ENCODE data around the gene RETSAT. TPM values are rescaled to one million over a fixed set of nuclear protein-coding genes. Genes with fewer than 3 reads are reported as not detected.
A peak's percentile ranks its signal among the peaks of the same experiment; 100 is the strongest.
"Not testable (repeated sequence)": the region's sequence is repeated elsewhere in the genome, so short reads cannot be mapped to it uniquely, and the experiment has no call there.

Gene RETSAT
- total and polyA plus RNA-seq, 8 donors, result 24.5 to 68.1 (median 29.5) TPM

DNA sequence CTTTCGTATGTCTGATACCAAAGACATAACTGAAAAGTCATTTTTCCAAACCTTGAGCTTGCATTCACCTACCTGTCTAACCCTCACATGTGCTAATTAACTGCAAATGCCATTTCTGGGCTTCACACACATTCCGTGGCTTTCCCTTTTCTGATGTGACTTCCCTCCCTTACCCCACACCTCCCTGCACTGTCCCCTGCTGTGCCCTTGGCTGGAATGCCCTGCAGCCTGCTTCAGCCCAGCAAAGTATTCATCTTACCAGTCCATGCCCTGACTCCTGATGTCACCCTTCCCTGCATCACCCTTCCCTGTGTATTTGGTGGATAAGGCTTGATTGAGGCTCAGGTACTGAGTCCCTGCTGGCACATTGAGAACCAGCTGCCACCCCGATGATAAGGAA, 12.2 kb downstream of the RETSAT start:
- Histone ChIP-seq H3K9me3 (no peaks in the 10 kb centered on the region), H3K4me1 (no peaks in the 10 kb centered on the region), H3K4me3 (no peak overlapping the region), H3K27ac (no peak overlapping the region), H3K27me3 (no peaks in the 10 kb centered on the region), H3K36me3 (peaks cover 0 to 50% of the 10 kb centered on the region in 2 donors)
- DNase-seq (no peak), ATAC-seq (no peak)
- intact Hi-C loops (cut with DNase I), result no loop called here
- TF ChIP-seq, protein P1, sequence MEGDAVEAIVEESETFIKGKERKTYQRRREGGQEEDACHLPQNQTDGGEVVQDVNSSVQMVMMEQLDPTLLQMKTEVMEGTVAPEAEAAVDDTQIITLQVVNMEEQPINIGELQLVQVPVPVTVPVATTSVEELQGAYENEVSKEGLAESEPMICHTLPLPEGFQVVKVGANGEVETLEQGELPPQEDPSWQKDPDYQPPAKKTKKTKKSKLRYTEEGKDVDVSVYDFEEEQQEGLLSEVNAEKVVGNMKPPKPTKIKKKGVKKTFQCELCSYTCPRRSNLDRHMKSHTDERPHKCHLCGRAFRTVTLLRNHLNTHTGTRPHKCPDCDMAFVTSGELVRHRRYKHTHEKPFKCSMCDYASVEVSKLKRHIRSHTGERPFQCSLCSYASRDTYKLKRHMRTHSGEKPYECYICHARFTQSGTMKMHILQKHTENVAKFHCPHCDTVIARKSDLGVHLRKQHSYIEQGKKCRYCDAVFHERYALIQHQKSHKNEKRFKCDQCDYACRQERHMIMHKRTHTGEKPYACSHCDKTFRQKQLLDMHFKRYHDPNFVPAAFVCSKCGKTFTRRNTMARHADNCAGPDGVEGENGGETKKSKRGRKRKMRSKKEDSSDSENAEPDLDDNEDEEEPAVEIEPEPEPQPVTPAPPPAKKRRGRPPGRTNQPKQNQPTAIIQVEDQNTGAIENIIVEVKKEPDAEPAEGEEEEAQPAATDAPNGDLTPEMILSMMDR (IDR thresholded peaks at IDR 0.05), result no peak

DNA sequence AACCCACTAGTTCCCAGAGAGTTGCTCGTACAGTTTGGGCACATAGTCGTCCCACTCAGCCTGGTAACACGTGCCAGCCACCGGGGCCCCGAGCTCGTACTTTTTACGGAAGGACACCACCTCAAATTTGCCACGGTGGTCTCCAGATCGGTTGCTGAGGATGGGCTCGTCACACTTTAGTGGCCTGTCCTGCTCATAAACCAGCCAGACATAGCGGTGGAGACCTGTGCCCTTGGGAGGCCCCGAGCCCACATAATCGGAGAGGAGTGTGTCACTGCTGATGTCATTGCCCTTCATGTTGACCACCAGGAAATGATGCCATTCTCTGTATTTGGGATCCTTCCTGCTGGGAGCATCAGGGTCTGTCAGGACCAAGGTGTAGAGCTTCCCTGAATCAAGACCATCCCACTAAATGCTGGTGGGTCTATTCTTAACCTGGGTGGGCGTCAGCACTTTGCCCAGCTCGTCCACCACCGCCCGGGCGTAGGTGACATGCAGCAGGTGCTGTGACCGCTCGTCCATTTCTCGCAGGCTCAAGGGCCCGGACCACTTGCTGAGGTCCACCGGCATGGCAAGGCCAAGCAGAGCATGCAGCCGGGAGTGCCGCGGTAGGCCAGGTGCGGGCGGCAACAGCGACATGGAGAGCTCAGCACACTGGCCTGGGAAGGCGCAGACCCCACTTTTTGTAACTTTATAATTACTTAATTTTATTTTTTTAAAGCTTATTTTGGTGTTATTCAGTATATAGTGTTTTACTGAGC, 12.9 kb downstream of the RETSAT start:
- Histone ChIP-seq H3K27me3 (no peaks in the 10 kb centered on the region), H3K36me3 (peaks cover 0 to 43% of the 10 kb centered on the region in 2 donors), H3K4me3 (no peak overlapping the region), H3K9me3 (no peaks in the 10 kb centered on the region), H3K4me1 (no peaks in the 10 kb centered on the region), H3K27ac (no peak overlapping the region)
- TF ChIP-seq, protein P1 (IDR thresholded peaks at IDR 0.05), result no peak
- DNase-seq (no peak), ATAC-seq (no peak)
- intact Hi-C loops (cut with DNase I), result no loop called here

DNA sequence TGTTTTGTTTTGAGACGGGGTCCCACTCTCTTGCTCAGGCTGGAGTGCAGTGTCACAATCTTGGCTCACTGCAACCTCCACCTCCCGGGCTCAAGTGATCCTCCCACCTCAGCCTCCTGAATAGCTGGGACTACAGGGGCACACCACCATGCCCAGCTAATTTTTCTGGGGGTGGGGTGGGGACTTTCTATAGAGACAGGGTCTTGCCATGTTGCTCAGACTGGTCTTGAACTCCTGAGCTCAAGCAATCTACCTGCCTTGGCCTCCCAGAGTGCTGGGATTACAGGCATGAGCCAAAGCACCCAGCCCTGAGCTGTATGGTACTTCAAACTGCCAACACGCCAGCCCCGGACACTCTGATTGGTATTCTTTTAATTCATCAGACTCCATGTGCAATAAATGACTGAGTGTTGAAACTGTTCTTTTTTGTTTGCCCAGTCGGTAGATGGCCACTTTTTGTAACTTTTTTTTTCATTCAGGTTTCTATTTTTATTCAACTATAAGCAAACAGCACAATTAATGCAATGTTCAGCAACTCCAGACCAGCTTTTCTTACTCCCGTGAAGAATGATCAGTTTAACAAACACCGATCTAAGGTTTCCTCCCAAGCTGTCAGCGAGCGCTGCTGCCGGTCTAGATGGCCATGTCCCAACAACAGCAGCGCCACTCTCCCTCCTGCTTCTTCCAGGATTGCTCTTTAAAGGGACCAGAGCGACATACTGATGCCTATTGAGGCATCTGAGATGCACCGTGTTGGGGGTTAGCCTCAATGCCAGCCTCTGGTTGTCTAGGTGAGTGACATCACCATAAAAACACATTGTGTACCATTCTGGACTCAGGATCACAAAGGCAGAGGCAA, 14.1 kb downstream of the RETSAT start:
- no peaks in the 10 kb centered on the region for H3K27me3 ChIP-seq
- no peaks in the 10 kb centered on the region for H3K9me3 ChIP-seq
- intact Hi-C loops (cut with DNase I), result no loop called here
- H3K27ac ChIP-seq, result no peak overlapping the region
- TF ChIP-seq, protein P1 (IDR thresholded peaks at IDR 0.05), result no peak
- no peaks in the 10 kb centered on the region for H3K4me1 ChIP-seq
- peak; percentile 82 for ATAC-seq
- peak in 1 of 4 donors; percentile 48 for DNase-seq
- no peak overlapping the region for H3K4me3 ChIP-seq
- H3K36me3 ChIP-seq, result peaks cover 0 to 31% of the 10 kb centered on the region in 2 donors

DNA sequence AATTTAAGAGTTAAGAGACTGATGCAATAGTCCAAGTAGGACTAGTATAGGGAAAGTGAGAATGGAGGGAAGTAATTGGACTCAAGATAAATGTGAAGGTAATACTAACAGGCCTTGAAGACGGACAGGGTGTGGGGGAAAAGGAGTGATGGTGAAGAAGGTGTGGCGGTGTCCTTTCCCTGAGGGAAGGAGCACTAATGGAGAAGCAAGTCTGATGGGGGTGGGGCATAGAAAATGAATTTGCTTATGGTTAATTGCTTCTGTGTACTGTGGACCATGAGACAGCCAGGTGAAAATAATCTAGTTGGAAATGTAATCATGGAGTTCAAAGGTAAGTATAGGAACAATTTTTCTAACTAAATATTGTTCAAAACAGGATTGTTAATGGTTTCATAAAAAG, 19.4 kb downstream of the RETSAT start:
- intact Hi-C loops (cut with DNase I), result no loop called here
- ATAC-seq, result no peak
- Histone ChIP-seq H3K9me3 (no peaks in the 10 kb centered on the region), H3K4me1 (no peaks in the 10 kb centered on the region), H3K27me3 (no peaks in the 10 kb centered on the region), H3K4me3 (no peak overlapping the region), H3K36me3 (no peaks in the 10 kb centered on the region), H3K27ac (no peak overlapping the region)
- TF ChIP-seq, protein P1 (IDR thresholded peaks at IDR 0.05), result no peak
- no peak for DNase-seq

DNA sequence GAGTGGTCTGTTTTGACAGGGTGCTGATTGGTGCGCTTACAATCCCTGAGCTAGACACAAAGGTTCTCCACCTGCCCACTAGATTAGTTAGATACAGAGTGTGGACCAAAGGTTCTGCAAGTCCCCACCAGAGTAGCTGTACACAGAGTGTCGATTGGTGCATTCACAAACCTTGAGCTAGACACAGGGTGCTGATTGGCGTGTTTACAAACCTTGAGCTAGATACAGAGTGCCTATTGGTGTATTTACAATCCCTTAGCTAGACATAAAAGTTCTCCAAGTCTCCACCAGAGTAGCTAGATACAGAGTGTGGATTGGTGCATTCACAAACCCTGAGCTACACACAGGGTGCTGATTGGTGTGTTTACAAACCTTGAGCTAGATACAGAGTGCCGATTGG, 20.5 kb downstream of the RETSAT start:
- H3K36me3 ChIP-seq; H3K4me1 ChIP-seq; DNase-seq; H3K27ac ChIP-seq; H3K4me3 ChIP-seq; intact Hi-C loops (cut with DNase I); H3K9me3 ChIP-seq; H3K27me3 ChIP-seq; ATAC-seq: not testable (repeated sequence)

All from left lung (tissue), 10 donors.